Measurements from ENCODE around the gene SHANK2.

The SHANK2 gene

GRCh38 chr11:71268706-71269321, 16.4 kb upstream of the SHANK2 start:
- DNase-seq, result no peak

- DNase-seq, result no peak
Measured at GRCh38 chr11:71267807-71268421, 15.5 kb upstream of the SHANK2 start.

GRCh38 chr11:71266114-71266833, 13.9 kb upstream of the SHANK2 start:
- no peak for DNase-seq

- no peak for DNase-seq
Measured at GRCh38 chr11:71265559-71266092, 13.2 kb upstream of the SHANK2 start.

GRCh38 chr11:71263386-71263785, 11.0 kb upstream of the SHANK2 start:
- DNase-seq, result no peak

- no peak for DNase-seq
Measured at GRCh38 chr11:71255800-71256479, 3.6 kb upstream of the SHANK2 start.

GRCh38 chr11:71255323-71255722, 2.9 kb upstream of the SHANK2 start:
- no peak for DNase-seq

GRCh38 chr11:71253794-71254193, 1.4 kb upstream of the SHANK2 start:
- DNase-seq, result no peak

- no peak for DNase-seq
Measured at GRCh38 chr11:71252770-71253730, 673 bp upstream of the SHANK2 start.

GRCh38 chr11:71251761-71252268, 562 bp downstream of the SHANK2 start:
- DNase-seq, result peak; percentile 54

GRCh38 chr11:71251151-71251721, 1.1 kb downstream of the SHANK2 start:
- no peak for DNase-seq

- no peak for DNase-seq
Measured at GRCh38 chr11:71250523-71251150, 1.7 kb downstream of the SHANK2 start.

GRCh38 chr11:71249301-71249700, 3.1 kb downstream of the SHANK2 start:
- no peak for DNase-seq

- DNase-seq, result no peak
Measured at GRCh38 chr11:71248656-71249055, 3.7 kb downstream of the SHANK2 start.

- DNase-seq, result no peak
Measured at GRCh38 chr11:71248251-71248570, 4.2 kb downstream of the SHANK2 start.

- DNase-seq, result no peak
Measured at GRCh38 chr11:71247551-71248250, 4.7 kb downstream of the SHANK2 start.

GRCh38 chr11:71246559-71246958, 5.8 kb downstream of the SHANK2 start:
- no peak for DNase-seq

- no peak for DNase-seq
Measured at GRCh38 chr11:71245601-71246391, 6.6 kb downstream of the SHANK2 start.

- no peak for DNase-seq
Measured at GRCh38 chr11:71244116-71244810, 8.1 kb downstream of the SHANK2 start.

Data from left hindlimb (tissue), 1 donor.